Activated CD8-positive, alpha-beta memory T cell treated with anti-CD3 and anti-CD28 coated beads, Interleukin-2, amount 50 U/mL, for 4 hours (primary cell): ENCODE measurements around the gene GALNT16.
"Not testable (repeated sequence)": the region's sequence is repeated elsewhere in the genome, so short reads cannot be mapped to it uniquely, and the experiment has no call there.

Experiments
- DNase-seq: peaks from one replicate; pipeline ENCODE4 v3.0.0-alpha.2; 2020

The GALNT16 gene

DNA sequence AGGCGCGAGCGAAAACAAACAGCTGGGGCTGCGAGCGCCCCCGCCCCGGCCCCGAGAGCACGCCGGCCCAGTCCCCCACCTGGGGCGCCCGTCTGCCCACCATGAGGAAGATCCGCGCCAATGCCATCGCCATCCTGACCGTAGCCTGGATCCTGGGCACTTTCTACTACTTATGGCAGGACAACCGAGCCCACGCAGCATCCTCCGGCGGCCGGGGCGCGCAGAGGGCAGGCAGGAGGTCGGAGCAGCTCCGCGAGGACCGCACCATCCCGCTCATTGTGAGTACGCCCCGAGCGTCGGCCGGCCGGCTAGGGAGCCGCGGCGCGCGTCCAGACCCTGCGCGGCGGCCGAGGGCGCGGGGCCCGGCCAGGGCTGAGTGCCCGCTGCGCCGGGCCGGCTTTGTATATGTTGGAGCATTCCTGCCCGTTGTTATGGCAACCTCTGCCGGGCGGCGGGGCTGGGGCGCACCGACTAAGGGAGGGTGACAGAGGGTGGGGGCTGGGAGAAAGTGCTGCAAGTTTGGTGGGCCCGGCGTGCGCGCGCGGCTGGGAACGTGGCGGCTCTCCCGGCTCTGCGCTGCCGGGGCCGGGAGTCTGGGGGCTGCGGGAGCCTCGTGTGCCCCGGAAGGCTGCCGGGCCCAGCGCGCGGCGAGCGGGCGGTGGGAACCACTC is 367 bp downstream of the GALNT16 start:
- DNase-seq, result no peak

DNA sequence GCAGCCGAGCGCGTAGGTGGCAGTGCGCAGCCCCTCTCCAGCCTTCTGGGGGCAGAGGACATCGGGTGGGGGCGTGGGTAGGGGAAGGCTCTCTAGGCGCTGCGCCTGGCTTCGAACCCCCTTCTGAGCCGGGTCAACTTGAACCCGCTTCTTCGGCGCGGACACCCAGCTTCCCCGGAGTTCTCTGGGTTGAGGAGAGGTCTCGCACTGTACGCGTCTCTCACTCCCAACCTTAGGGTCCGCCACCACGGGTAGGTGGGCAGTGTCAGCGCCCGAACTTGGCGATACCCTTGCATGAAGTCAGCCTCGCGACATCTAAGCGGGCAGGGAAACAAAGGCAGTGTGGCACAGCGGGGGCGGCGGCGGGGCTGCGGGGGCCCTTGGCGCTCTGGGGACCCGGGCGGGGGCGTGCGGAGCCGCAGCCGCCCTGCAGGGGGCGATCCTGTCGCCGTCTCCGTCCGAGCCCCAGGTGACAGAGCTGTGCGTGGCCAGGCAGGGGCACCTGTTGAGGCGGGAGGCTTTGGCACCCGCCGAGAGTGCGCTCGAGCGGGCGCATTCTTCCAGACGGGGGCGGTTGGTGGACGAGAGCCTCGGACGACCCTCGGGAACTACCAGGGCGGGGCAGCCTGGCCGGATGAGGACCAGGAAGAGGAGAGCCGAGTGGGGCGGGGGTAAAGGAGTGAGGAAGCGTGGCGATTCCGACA is 1.1 kb downstream of the GALNT16 start:
- peak; percentile 32 for DNase-seq

DNA sequence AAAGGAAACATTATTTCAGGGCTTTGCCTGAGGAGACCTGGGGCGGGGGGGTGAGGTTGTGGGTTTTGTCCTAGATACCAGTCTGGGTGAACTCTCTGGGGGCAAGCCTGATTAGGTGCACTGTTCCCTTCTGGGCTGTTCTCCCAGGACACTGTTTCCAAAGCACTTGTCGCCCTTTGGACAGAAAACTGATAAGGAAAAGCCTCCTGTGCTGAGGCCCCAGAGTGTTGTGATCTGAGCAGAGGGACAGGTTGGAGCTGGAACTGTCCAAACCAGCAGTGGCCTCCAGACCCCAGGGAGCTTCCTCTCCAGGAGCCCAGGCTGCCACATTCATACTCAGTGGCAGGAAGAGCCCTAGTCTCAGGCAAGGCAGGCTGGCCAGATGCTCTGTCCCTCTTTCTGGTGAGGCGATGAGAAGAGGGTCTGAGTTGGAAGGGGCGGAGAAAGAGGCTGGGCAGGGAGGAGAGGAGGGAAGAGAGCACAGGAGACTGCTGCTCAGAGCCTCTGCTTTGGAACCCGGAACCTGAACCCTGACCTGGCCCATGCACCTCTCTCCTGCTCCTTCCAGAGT is 1.9 kb downstream of the GALNT16 start:
- DNase-seq, result no peak

DNA sequence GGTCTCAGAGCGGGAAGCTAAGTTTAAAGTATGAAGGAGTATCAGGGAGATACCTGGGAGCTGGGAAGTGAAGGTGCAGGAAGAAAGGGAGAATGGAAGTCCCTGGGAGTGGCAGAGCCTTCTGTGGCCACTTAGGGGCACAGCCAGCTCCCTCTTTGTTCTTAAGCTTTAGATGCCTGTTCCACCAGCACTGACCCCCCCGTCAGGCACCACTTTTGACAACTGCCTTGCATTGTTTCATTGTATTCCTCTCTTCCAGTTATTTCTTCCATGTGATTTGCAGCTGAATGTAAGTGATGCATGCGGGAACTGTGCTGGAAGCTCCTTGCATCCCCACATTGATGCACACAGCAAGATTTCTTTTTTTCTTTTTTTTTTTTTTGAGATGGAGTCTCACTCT is 2.6 kb downstream of the GALNT16 start:
- DNase-seq, result no peak

DNA sequence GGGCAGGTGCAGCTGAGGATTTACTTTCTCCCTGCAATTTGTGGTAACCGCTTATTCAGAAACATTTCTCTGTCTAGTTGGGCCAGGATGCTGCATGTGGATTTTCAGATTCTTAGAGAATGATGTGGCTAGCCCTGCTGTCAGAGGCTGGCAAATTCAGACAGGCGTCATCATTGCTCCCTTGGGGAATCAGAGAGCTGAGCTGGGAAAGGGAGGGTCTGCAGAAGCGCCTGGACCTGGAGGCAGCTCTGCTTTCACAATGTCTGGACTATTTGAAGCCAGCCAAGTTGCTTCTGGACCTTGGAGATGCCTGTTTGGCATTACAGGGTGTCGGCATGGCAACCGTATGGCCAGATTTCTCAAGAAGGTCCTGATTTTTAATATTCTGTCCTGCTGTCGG is 3.4 kb downstream of the GALNT16 start:
- DNase-seq, result no peak

DNA sequence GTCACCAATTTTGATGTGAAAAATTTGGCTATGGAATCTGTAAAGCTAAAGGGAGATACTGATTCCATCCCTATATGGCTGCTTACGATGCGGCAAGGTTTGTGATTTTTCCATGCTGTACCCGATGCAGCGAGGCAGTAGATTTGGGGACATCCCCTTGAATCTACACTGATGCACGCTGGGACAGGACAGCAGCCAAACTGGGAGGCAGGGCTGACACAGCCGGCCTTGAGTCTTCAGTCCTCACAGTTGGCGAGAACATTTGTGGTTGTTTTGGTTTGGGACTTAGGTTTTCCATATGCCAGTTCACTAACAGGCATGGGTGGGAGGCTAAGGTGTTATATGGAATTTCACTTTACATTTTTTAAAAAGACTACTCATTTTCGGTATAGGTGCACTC is 3.8 kb downstream of the GALNT16 start:
- DNase-seq, result no peak

DNA sequence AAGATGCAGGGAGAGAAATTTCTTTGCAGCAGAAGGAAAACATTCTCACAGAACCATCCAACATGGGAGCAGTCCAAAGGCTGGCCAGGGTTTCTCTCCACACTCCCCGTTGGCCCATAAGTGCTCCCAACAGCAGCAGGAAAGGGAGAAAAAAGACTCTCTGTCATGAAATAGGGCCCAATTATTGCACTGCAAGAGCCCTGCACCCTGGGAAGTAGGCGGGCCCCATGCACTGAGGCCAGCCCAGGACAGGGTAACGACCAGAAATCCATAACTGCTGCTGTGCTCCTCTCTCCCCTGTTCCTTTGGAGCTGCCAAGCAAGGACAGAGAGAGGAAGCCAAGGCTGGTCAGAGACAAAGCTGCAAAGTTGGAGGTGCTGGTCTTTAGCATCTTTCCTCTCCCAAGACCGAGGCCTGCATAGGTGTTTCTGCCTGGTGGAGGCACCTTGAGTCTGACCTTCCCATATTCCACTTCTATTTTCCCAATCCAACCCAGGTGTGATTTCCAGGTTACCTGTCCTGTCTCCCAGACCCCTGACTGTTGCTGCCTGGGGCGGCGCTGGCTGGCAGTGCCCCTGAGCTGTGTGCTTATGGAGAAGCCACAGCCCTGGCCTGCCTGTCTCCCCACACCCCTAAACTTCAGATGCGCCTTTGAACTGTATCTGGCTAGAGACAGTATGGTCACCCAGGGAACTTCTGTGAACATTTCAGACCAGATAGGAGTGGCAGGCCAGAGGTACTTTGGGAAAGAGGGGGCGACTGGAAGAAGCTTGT is 6.8 kb downstream of the GALNT16 start:
- no peak for DNase-seq

DNA sequence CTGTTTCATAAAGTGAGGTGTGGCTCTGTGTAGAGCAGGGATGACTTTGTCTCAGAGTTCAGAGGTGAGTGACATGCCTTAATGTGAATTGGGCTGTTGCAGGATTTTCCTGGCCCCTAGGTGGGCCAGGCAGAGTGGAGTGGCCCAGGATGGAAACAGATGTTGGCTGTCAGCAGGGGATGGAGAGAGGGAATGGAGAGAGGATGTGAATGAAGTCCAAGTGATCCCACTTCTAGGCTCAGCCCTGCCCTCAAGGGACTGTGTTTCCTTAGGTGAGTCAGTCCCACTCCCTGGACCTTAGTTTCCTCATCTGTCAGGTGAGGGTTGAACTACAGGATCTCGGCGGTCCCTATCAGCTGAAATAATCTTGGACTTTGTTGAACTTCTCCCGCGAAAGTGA is 7.5 kb downstream of the GALNT16 start:
- DNase-seq, result no peak

DNA sequence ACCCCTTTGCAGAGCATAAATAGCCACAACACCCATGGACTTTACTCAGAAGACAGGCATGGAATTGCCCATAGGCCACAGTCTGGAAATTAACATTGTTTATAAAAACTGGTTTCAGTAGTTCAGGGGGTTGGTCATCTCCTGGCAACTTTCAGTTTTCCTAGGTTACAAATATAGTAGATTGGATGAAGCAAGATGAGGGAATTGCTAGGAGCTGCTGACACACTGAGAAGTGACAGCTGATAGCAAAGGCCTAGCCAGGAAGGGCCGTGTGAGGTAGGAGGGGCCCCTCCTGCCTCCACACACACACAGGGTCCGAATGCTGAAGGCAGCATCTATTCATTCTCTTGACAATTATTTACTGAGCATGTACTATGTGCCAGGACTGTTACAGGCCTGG is 8.3 kb downstream of the GALNT16 start:
- DNase-seq, result no peak

DNA sequence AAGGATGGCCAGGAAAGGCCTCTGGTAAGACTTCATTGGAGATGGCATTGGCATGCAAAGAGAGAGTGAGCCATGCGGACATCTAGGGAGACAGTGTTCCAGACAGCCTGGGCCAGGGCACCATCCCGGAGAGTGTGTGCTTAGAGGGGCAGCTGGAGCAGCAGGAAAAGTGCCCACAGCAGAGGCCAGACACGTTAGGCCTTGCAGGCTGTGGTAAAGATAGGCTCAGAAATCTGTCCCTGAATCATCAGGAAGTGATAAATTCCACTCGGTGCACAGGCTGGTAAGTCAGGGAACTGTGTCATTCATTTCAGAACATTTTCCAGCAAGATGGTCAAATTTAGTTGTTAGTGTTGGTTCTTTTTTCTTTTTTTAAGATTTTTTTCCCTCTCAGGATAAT is 8.8 kb downstream of the GALNT16 start:
- DNase-seq, result no peak

DNA sequence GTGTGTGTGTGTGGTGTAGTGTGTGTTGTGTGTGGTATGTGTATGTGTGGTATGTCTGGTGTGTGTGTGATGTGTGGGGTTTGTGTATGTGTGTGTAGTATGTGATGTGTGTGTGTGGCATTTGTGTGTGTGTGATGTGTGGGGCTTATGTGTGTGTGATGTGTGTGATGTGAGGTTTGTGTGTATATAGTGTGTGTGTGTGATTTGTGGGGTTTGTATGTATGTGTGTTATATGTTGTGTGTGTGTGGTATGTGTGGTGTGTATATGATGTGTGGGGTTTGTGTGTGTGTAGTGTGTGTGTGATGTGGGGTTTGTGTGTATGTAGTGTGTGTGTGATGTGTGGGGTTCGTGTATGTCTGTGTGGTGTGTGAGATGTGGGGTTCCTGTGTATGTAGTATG is 9.4 kb downstream of the GALNT16 start:
- no peak for DNase-seq

DNA sequence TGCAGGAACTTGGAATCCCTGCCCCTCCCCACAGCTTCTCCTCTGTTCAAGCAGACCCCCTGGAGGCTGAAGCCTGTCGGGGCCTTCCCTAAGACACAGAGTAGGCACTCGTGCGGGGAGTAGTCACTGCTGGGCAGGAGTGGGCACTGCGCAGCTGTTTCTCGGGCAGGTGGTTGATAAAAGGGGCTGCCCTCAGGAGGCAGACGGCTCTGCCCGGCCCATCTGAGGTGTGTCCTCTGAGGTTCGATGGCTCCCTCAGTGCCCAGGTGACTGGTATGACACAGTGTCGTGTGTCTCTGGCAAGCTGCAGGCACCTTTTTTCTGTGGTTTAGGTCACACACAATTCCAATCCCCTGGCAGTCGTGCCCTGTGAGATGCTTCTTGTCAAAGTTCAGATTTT is 10.1 kb downstream of the GALNT16 start:
- no peak for DNase-seq

DNA sequence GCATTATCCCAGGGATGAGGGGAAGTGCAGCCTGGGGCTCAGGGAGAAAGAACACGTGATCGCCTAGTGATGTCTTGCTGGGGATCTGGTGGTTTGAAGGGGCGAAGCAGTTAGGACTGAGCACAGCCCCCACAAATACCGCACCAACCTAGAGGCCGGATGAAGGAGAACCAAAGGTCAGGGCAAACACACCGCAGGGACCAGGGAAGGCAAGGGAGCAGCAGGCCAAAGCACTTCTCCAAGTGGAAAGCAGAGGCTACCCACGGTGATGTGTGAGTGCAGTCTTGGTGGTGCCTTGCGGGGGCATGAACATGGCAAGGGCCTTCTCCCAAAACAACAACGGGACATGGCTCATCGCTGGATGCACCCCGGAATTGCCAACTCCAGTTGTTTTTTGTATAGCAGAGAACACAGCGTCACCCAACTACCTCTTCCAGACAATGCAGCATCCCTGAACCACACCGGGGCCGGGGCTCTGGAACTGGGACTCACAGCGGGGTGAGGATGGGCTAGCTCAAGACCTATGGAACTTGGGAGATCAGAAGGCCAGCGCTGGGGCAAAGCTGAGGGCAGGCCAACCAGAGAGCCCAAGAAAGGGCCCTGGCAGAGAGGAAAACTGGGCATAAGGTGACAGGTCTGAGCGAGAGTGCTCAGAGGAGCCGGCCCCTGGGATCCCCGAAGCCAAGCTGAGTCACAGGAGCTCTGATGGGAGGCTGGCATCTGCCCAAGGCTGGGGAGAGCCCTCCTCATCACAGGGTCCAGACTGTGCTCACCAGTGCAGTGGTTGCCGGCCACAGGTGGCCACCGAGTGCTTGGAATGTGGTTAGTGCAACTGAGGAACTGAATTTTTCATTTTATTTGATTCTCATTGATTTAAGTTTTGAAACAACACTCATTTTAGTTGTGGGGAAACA is 11.1 kb downstream of the GALNT16 start:
- DNase-seq, result no peak

DNA sequence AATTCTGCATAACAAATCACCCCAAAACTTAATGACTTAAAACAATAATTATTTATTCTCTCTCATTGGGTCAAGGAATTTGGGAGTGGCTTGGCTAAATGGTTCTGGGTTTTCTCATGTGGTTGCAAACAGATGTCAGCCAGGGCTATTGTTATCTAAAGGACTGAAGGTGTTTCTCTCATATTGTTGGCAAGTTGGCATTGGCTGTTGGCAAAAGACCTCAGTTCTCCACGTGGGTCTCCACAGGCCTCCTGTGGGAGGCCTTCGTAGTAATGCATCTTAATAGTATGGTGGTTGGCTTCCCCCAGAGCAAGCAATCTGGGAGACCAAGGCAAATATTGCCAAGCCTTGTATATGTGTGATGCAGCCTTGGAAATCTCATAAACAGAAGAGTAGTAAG is 14.4 kb downstream of the GALNT16 start:
- DNase-seq, result no peak

DNA sequence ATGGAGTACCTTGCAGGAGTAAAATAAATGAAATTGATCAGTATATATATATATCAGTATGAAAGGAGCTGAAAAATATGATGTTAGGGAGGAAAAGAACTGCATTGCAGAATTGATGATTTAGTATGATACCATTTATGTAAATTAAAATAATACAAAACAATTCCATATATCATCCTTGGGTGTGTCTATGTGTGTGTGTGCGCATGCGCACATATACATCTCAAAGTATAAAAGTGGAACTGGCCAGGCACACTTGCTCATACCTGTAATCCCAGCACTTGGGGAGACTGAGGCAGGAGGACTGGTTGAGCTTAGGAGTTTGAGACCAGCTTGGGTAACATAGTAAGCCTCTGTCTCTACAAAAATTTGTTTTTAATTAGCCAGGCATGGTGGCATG is 15.4 kb downstream of the GALNT16 start:
- no peak for DNase-seq

DNA sequence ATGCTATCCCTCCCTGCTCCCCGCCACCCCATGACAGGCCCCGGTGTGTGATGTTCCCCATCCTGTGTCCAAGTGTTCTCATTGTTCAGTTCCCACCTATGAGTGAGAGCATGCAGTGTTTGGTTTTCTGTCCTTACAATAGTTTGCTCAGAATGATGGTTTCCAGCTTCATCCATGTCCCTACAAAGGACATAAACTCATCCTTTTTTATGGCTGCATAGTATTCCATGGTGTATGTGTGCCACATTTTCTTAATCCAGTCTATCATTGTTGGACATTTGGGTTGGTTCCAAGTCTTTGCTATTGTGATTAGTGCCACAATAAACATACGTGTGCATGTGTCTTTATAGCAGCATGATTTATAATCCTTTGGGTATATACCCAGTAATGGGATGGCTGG is 17.4 kb downstream of the GALNT16 start:
- DNase-seq, result not testable (repeated sequence)

DNA sequence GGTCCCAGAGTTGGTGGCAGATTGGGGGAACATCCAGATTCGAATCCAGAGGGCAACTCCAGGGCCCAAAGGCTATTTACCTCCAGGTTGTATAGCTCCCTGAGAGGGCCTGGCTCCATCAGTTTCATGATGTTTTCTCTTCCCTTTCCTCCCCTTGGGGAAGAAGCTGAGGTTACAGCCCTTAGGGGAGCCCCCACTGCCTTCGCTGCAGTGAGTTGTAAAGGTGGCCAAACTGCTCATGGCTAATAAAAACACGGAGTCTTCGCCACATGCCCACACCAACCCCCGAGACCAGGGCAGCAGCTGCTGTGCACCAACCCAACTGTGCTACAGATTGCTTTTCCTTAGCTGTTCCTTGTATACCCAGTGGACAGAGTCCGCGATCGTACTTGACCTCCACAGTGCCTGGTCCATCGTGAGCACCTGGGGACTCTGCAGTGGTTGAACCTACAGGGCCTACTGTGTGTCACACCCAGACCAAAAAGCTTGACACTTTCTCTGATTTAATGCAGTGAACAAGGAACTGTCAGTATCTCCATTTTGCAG is 20.9 kb downstream of the GALNT16 start:
- no peak for DNase-seq

DNA sequence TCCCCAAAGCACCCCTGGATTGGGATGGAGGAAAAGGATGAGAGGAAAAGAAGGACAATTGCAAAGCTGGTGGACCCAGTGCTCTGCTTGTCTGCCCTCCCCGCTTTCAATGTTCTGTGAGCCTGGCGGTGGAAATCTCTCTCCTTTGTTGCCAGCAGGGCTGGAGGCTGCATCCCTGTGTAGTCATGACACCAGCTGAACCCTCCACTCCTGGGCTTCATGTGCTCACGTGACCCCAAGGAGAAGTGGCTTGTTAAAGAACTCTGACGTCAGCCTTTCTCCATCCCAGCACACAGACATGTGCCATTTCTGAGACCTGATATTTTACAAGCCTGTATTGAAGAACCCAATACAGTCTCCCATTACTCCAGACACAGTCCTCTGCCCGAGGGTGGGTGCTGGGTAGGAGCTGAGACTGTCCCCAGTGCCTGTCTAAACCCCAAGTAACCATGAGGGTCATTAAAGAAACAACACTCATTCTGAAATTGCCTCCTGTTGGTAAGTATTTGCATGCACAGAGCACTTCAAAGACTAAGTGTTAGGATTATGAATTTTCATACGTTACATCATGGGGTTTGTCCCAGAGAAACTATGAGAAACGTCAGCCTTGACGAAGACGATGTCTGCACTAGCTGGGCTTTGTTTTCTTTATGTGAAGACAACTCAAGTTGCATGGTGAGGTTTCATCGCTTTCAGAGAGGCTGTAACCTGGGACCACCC is 21.7 kb downstream of the GALNT16 start:
- no peak for DNase-seq

DNA sequence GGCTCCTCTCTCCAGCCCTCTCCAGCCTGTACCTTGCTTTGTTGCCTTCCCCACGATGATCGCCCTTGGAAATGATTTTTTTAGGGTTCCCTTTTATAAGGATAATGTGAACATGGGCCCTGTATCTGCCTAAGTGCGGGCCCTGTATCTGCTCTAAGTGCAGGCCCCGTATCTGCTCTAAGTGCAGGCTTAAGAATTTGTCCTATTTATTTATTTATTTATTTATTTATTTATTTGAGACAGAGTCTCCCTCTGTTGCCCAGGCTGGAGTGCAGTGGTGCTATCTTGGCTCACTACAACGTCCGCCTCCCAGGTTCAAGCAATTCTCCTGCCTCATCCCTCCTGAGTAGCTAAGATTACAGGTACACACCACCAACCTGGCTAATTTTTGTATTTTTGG is 22.5 kb downstream of the GALNT16 start:
- no peak for DNase-seq

DNA sequence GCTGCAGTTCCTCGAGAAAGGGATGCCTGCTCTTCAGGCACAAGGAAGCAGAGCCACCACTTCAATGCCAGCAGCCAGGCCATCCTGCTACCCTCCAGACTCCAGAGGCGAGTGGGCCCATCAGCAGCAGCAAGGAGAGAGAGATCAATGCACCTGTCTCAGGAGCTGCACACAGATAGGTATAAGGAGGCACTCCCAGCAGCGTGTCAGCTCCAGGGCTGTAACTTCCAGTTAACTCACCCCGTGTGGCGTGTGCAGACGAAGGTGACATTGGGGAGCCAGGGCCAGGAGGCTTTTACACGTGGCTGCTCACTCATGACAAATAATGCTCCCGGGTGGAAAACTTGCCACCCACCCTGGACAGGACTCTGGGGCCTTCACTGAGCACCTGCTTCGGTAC is 24.2 kb downstream of the GALNT16 start:
- no peak for DNase-seq

DNA sequence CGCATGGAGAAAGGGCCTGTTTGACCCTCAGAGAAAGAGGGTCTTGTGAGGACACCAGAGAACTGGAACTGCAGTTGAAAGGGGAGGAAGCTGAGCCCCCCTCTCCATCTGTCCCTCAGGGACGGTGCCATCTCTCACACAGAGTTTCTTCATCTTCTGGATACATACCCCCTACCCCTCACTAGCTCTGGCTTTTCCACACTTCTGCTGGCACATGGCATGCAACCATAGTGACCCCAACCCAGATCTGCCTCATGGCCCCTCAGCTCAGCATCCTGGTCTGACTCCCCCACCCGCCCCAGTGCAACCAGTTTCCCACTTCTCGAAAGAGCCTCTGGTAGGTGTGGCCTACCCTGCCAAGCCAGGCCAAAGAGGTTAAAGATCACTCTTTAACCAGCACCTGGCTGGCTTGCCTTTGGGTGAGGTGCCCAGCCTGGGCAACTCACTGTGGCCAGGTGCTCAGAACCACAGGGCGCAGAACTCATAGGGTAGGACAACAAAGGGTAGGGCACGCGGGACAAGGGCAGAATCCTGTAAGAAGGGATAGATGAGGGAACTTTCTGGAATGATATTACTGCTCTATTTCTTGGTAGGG is 25.8 kb downstream of the GALNT16 start:
- no peak for DNase-seq
